NCI-H82 (cell line): ENCODE data around the gene HOXC6.

Source experiments
- DNase-seq: peaks from one replicate; lab custom pipeline; 2025; lab: John Stamatoyannopoulos, UW

The HOXC6 gene

DNA sequence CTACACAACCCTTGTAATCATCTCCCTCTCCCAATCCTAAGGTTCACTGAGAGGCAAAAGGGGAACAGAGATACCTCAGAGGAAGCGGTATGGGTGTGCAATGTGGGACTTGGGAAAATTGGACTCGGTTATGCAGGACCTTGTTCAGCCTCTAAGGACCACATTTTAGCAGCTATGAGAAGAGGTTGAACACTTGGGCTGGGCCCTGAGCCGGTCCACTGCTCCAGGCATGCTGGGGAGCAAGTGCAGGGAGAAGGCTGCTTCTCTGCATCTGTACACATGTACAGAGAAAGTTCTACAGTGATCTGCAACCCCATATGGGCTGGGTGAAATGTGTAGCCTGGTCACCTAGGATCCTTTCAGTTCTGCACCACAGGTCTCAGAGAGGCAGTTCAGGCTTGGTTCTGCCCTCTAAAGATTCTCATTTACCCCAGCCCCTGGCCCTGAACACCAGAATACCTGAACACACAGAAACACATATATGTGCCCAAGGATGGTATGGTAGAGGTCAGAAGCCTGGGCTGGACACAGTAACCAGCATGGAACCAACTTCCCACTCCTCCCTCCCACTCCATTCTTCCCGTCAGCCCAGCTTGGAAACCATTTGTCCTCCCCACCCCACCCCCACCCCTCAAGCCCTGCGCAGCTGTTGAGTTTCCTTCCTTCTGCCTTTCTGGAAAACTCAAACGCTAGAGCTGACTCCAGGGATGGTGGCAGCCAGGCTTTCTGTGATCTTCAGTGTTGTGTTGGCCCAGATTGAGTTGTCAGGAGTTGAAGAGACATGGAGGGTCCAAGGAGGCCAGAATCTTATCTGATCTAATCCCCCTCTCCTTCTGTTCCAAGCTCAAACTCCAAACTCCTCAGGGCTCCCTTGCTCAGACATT, 15.0 kb downstream of the HOXC6 start:
- DNase-seq, result peak; percentile 71

DNA sequence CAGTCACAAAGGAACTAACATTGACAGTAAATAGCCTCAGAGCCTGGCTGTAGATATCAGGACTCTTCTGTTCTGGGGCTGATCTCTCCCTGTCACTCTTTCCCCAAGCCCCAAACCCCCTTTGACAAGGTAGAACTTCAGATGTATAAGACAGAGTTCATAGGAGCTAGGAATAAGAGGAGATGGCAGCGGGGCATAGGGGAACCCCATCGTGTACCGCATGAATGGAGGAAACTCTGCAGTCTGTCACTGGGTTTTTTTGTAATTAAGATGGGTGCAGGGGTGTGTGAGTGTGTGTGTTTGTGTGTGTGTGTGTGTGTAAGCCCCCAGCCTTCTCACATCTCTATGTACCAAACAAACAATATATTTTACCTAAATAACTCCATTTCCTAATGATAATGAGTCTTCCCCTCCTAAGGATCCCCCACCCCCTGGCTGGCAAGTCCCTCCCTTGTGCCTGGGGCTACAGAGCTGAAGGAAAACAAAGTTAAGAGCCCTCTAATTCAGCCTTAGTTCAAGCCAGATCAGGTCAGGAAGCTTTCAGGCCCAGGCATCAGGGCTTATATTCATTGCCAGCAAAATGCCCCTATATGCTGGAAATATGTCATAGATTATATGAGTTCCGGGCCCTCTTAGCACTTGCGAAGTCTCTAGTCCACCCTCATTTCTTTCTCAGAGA, 16.3 kb downstream of the HOXC6 start:
- DNase-seq, result no peak

DNA sequence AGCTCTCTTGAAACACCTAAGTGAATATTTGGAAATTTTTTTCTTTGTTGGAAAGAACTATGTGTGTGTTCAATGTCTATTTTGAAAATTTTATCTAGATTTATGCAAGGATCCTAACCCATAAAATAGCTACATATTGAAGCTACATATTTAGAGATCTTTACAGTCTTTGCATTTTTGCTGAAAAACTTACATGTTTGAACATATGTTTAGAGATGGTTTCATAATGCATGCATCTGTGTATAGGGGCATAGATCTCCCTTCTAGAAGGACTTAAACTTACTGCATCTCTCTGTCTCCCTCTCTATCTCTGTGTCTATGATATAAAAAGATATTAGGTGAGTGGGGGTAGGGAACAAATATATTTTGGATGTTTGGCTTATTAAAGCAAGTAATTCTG, 17.2 kb downstream of the HOXC6 start:
- DNase-seq, result no peak

DNA sequence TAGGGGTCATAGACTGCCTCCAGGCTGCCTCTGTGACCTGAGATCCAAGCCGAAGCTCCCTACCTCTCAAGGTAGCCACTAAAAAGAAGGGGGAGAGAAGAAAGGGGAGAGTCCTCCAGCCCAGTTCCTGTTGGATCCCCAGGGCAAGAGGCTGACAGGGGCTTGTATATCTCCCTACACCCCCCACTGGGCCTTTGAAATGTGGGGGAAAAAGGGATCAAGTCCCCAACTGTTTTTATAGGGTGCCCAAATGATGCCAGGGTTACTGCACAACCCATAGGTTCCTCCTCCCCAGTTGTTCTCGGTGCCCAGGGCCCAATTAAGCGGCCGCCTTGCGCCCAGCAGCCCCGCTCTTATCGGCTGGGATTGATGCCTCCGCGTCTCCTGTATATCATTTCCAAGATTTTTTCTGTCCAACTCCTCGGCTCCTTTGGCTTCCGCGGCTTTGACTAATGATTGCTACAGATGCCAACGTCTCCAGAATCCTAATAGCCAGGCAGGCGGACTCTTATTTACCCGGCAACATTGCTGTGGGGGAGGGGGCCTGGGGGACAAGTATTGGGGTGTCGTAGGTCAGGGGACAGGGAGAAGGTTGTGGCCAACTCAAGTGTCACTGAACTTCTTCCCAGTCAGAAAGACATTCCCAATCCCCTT, 17.8 kb downstream of the HOXC6 start:
- no peak for DNase-seq

DNA sequence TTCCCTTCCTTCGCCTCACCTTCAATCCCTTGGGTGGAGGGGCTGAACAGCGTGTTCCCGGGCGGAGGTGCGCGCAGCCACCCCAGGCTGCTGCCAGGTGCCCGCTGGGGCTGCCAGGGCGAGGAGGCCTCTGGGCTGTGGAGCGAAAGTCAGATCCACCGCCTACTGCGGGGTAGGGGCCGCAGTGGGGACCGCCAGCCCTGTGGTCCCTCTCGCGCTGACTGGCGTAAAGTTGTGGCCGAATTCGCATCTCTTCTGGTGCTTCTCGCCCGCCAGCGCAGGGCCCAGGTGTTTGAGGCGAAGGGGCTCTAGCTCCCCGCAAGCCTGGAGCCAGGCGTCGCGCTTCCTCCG, 18.5 kb downstream of the HOXC6 start:
- DNase-seq, result no peak

DNA sequence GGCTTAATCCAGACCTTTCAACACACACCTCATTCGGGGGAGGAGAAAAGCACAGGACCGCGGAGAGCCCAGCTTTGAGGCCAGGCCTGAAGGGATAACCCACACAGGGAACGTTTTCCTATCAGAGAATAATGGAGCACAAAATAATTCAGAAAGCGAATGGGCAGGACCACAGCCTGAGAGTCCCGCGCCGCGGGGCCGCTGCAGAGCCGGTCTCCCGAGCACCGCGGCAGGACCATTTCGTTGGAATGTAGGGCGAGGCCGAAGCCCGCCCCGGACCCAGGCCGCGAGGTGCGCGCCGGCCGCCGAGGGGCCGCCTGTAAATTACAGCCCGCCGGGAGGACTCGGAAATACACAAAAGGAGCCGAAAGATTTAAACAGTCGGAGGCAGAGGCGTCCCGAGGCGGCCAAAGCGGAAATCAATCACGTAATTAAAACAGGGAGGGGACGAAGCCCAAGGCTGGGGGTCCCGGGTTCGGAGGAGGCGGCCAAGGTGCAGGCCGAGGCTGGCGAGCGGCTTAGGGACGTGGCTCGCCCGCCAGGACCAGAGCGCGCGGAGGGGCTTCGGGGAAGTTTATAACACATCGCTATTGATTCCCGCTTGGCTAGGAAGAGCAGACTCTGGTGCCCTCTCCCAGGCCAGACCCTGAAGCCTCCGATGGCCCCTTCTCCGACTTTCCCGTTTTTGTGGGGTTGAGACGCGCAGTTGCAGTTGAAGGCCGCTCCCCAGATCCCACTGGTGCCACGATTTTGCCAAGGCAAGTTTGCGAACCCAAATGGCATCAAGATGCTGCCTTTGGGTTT, 19.1 kb downstream of the HOXC6 start:
- DNase-seq, result no peak

DNA sequence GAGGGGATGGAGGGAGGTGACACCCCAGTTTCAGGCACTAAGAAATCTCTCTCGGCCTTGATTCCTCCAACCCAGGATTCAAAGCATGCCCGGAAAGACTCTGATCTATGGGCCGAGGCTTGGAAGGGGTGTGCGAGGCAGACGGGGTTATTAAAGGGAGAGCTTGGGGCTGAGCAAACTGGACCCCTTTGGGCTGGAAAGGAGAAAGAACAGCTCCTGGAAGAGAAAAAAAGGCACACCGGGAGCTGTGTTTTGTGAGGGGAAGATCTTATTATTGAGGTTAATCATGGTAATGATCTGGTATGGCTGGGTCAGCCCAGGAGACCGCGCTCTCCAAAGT, 19.7 kb downstream of the HOXC6 start:
- DNase-seq, result no peak

DNA sequence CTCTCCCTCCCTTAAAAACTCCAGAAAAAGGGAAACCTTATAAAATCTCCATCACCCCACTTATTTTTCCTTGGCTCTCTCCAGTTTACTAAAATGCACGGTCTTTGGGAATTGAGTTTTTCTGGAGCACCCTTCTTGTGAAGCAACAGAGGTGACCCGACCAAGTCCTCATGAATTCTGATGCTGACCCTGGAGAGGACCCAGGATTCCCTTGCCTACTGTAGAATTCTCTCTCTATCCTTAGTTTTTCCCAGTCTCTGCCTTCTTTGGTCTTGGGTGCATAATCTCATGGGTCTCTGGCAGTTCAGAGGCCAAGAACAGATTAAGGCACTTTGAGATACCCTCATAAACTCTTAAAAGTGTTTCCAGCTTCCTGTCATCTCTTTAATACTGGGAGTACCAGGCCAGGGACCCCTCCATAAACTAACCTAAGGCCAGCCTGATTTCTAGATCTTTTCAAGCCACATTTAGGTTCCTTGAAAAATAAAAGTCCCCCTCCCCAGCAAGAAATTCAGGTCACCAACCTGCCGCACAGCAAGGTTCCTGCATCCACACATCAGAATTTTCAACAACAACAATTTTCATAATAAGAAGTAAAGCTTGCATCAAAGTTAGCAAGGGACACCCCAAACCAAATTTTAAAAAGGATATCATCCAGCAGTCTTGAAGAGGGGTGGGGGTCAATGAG, 20.3 kb downstream of the HOXC6 start:
- DNase-seq, result no peak

DNA sequence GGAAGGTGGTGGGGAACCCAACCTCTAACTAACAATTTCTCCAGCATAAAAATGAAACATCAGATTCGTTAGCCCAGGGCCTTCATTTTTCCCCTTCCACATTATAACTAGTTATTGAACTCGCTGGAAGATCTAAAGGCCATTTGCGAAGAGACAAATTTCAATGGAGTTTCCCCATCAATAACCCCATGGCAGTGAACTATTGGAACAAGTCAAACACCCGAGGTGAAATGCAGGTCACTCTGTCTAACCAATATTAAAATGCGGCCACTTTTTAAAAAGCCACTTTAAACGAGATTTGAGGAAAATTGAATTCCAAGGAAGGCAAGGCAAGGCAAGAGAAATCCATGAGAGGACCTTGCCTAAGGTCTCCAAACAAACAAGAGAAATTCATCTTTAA, 20.9 kb downstream of the HOXC6 start:
- DNase-seq, result no peak

DNA sequence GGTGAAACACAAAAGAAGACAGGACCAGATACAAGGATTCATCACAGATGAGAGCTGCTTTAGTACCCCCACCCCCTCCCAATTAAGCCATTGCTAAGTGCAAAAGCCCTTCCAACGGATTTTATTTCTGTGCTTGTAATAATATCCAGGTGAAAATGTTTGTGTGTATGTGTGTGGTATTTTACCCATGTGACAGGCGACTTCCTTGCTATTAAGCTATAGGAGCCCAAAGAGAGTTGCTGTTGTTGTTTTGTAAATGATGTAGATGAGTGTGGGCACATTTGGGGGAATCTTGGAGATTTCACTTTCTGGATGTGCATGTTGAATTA, 22.2 kb downstream of the HOXC6 start:
- DNase-seq, result peak; percentile 54

DNA sequence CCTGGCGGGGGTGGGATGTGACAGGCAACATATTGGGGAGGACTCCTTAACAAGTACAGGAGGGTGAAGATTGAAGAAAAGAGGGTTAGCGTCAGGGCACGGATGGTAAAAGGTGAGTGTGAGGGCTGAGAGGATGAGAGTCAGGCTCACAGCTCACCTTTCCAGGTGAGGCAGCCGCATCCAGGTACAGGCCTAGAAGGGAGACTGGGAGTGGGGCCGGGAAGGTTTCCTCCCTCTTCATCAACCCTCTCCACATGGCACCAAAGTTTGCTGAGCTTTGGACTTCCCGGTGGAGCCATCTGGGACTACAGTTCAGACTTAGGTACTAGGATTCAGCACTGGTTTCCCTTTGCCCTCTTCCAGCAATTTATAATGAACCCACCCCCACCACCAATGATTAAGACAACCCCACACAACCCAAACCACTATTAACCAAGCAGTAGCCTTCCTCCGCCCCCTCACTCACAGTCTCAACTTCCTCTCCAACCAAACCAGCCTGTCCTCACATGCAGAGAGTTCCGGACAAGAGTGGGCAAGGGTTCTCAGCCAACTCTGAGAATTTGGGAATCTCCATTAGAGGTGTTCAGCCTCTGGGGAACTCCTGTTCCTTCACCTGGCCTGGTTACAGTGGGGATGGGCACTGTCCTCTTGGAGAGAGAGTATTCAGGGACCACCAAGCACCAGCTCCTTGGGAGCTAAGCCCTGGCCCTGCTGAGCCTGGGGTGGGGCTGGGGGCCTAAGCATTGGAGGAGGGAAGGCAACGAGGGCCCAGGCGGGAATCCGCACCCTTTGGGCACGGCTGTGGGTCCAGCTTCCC, 23.0 kb downstream of the HOXC6 start:
- peak; percentile 51 for DNase-seq

DNA sequence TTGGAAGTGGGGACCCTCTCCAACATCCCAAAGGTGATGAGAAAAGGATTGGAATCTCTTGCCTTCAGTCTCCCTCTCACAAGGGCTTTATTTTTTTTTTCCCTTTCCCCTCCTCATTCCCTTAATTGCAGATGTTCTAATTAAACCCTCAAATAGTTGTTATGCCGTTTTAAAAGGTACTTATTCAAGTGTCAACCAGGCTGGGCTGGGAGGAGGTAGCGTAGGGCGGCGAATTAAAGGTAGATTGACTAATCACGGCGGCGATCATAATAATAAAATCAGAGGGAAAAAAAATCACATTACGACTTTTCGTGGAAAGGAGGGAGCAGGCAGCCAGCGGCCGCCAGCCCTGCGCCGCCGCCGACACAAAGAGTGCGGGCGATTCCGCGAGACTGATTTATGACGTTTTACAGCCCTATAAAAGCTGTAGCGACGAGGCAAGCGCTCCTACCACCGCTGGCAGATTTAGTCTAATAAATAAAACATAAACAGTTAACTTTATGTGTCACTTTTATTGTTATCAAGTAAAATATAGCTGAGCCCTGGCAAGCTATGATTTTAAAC, 23.7 kb downstream of the HOXC6 start:
- DNase-seq, result peak; percentile 62

DNA sequence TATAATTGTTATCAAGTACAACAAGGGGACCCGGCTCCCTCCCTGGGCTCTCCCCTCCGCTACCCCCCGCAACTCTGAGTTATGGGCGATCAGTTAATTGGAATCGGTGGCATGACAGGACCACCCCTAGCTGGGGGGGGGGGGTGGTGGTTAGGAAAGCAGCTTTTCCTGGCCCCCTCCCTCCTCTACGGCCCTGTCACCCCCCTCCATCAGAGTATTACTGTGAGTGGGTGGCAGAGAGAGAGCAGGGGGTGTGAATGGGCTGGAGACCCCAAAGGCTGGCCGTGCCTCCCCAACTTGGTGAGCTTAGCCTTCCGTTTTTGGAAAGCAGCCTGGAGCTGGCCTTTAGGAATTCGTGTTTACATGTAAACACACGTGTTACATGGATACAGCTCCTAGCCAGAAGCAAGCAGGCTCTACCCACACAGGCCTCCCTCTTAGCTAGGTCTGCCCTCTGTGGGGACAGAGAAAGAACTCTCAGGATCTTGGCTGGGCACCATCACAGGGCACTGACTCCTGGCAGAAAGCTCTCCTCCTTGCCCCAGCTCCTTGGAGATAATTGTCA, 24.3 kb downstream of the HOXC6 start:
- DNase-seq, result peak; percentile 68

DNA sequence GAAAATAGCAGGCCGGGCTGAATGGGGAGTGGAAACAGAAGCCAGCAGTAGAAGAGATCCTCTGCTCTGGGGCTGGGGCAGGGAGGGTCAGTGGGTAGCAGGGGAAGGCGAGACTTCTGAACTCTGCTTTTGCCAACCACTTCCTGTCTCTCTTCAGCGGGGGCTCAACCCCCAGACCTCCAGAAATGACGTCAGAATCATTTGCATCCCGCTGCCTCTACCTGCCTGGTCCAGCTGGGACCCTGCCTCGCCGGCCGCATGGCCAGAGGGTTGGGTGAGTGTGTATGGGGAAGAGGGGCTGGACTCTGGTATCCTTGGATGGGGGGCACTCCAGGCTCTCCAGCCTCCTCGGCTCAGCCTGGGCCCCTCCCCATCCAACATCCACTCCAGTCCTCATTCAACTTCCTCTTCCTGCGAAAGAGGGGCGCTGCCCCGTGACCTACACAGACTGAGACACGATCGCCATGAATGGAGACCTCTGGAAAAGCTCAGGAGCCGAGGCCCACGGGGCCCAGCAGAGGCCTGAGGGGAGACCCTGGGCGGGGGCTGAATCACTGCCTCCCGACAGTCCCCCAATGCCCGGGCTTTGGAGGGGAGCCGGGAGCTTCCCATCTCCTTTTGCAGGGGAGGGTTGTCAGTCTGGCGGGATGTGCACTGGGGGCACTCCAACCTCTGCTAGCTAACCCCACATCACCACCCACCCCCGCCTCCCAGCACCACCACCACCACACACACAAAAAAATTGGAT, 24.9 kb downstream of the HOXC6 start:
- no peak for DNase-seq

DNA sequence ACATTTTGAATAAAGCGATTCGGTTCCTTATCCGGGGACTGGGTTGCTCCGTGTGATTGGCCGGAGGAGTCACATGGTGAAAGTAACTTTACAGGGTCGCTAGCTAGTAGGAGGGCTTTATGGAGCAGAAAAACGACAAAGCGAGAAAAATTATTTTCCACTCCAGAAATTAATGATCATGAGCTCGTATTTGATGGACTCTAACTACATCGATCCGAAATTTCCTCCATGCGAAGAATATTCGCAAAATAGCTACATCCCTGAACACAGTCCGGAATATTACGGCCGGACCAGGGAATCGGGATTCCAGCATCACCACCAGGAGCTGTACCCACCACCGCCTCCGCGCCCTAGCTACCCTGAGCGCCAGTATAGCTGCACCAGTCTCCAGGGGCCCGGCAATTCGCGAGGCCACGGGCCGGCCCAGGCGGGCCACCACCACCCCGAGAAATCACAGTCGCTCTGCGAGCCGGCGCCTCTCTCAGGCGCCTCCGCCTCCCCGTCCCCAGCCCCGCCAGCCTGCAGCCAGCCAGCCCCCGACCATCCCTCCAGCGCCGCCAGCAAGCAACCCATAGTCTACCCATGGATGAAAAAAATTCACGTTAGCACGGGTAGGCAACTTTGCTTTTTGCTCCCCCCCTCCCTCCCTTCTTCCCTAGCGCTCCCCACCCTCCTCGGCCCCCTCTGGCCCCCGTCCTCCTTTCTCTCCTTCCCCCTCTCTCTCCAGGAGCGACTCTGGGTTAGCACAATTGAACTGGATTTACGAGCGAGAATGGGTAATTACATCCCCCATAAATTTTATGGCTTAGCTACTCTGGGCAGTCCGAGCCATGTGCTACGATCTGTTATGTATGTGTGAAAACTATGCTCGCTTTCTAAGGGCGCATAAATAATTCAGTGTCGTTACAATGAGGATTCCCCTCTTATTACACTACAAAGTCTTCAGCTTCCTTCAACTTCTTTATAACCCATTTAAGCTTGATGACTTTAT, 25.8 kb downstream of the HOXC6 start, which contains the start of gene HOXC4:
Gene HOXC4 (plus strand): TSS at position 85 of the 991 bp plus-strand sequence. CDS start 88 bp downstream, at position 173.
- DNase-seq, result peak; percentile 71

DNA sequence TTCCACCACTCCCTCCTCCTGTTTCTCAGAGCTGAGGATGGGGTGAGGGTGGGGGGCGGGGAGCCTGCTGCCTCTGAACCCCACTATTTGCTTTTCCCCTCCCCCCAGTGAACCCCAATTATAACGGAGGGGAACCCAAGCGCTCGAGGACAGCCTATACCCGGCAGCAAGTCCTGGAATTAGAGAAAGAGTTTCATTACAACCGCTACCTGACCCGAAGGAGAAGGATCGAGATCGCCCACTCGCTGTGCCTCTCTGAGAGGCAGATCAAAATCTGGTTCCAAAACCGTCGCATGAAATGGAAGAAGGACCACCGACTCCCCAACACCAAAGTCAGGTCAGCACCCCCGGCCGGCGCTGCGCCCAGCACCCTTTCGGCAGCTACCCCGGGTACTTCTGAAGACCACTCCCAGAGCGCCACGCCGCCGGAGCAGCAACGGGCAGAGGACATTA, 26.5 kb downstream of the HOXC6 start:
- no peak for DNase-seq

DNA sequence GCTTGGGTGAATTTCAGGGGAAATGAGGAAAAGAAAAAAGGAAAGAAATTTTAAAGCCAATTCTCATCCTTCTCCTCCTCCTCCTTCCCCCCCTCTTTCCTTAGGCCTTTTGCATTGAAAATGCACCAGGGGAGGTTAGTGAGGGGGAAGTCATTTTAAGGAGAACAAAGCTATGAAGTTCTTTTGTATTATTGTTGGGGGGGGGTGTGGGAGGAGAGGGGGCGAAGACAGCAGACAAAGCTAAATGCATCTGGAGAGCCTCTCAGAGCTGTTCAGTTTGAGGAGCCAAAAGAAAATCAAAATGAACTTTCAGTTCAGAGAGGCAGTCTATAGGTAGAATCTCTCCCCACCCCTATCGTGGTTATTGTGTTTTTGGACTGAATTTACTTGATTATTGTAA, 27.3 kb downstream of the HOXC6 start:
- no peak for DNase-seq

DNA sequence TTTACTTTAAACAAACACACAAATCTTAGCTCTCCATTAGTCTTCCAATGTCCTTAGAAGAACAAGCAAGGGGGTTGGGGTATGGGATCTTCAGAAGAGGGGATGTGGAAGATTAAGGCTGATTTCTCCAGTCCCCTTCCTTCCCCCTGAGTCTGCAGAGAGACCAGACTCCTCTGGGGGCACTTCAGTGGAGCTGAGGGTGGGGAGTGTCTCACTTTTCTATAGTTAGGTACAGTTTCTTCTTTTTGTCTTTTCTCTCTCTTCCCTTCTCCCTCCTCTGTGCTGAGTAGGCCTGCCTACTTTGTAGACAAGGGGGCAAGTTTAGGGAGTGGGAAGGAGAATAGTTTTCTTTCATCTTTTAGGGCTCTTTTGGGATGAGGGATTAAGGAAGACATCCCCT, 27.9 kb downstream of the HOXC6 start:
- DNase-seq, result no peak
